Upper lobe of left lung (tissue), 4 donors: Measurements from ENCODE around the gene RAB8B.

Experiments used
- EP300 ChIP-seq, 4 donors: sonication (generic); formaldehyde crosslinking; IDR thresholded peaks; one replicate each; pipeline ENCODE4 v1.5.1; 2017; ENCODE audit warnings: antibody characterized with exemption in 4 of 4, control low read depth in 2 of 4
- POLR2A ChIP-seq, 4 donors: fragments of 450-650 bp; IDR thresholded peaks; one replicate each; pipeline ENCODE4 v1.5.1; 2016 to 2017; ENCODE audit warnings: antibody characterized with exemption in 4 of 4, mild to moderate bottlenecking in 2 of 4
- POLR2AphosphoS5 ChIP-seq, 2 donors: sonication (generic); formaldehyde crosslinking; IDR thresholded peaks; one replicate each; pipeline ENCODE4 v1.5.1; 2017; ENCODE audit warnings: antibody characterized with exemption in 2 of 2
- TF ChIP-seq, protein P1 (sequence below), 6 experiments: fragments of 450-650 bp in 4 of 6; fragments of 200-600 bp in 2 of 6; sonication (generic) in 2 of 6; IDR thresholded peaks; one replicate each; pipeline ENCODE4 v1.5.1; 2016 to 2019; ENCODE audit warnings: antibody characterized with exemption in 6 of 6

DNA sequence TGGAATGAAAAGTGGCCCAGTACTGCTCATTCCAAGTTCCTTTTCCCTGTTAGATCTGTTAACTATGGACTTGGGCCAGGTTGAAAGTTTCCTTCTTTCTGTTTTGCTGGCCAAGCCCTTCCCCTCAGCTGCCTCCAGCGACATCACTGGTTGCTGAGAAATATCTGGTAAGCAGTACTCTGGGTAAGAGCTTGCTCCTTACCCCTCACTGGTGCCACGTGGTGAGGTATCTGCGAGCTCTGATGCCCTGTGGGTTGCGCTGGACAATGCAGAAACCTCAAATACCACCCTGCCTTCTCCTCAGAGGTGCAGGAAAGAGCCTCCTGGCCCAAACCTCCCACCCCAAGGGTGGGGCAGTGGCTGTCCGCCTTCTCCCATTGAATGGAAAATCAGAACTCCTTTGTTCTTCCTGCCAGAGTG is 45.1 kb downstream of the RAB8B start:
- TF ChIP-seq, protein P1, sequence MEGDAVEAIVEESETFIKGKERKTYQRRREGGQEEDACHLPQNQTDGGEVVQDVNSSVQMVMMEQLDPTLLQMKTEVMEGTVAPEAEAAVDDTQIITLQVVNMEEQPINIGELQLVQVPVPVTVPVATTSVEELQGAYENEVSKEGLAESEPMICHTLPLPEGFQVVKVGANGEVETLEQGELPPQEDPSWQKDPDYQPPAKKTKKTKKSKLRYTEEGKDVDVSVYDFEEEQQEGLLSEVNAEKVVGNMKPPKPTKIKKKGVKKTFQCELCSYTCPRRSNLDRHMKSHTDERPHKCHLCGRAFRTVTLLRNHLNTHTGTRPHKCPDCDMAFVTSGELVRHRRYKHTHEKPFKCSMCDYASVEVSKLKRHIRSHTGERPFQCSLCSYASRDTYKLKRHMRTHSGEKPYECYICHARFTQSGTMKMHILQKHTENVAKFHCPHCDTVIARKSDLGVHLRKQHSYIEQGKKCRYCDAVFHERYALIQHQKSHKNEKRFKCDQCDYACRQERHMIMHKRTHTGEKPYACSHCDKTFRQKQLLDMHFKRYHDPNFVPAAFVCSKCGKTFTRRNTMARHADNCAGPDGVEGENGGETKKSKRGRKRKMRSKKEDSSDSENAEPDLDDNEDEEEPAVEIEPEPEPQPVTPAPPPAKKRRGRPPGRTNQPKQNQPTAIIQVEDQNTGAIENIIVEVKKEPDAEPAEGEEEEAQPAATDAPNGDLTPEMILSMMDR (IDR thresholded peaks at IDR 0.05), result no peak
- TF ChIP-seq POLR2A (IDR thresholded peaks at IDR 0.05) (no peak), POLR2AphosphoS5 (IDR thresholded peaks at IDR 0.05) (peak in 1 of 2 donors; percentile 6), EP300 (IDR thresholded peaks at IDR 0.05) (no peak)
